ENCODE data around the gene GABBR2. TPM values are rescaled to one million over a fixed set of nuclear protein-coding genes. Genes with fewer than 3 reads are reported as not detected.
A peak's percentile ranks its signal among the peaks of the same experiment; 100 is the strongest.

Gene GABBR2
- total RNA-seq, 1 donor from 2014 or later: 6.4 TPM

DNA sequence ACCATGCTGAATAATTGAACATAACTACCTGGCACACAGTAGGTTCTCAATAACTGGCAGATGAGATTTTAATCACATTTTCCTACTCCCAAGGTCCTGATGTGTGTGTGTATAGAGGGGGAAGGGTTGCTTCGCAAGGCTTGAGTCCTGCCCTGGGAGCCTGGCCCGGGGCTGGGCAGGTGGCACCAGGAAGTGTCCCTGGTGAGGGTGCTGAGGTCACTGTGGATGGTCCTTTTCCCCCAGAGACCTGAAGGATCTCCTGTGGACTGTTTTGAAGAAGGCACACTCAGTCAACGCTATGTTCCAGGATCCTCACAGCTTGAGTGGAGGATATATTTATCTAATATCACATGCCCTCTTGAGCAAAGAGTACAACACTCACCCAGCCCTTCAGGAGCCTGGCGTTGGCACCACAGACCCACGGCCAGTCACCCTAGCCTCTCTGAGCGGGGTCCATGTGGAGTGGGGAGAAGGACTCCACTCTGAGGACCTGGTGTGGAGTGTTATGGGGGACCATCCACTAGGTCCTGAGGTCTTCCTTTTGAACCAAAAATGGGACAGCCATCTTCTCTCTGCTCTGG lies 177.8 kb downstream of the GABBR2 start:
- TF ChIP-seq, protein P1, sequence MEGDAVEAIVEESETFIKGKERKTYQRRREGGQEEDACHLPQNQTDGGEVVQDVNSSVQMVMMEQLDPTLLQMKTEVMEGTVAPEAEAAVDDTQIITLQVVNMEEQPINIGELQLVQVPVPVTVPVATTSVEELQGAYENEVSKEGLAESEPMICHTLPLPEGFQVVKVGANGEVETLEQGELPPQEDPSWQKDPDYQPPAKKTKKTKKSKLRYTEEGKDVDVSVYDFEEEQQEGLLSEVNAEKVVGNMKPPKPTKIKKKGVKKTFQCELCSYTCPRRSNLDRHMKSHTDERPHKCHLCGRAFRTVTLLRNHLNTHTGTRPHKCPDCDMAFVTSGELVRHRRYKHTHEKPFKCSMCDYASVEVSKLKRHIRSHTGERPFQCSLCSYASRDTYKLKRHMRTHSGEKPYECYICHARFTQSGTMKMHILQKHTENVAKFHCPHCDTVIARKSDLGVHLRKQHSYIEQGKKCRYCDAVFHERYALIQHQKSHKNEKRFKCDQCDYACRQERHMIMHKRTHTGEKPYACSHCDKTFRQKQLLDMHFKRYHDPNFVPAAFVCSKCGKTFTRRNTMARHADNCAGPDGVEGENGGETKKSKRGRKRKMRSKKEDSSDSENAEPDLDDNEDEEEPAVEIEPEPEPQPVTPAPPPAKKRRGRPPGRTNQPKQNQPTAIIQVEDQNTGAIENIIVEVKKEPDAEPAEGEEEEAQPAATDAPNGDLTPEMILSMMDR (conservative IDR thresholded peaks at IDR 0.05): no peak
- Mint-ChIP-seq H3K4me1 (ENCODE audit: unreplicated experiment) (no peaks in the 10 kb centered on the region), H3K27me3 (peaks cover 15% of the 10 kb centered on the region)

GRCh38 chr9:98530275-98530674 lies 178.5 kb downstream of the GABBR2 start:
- H3K4me3 Mint-ChIP-seq: no peak overlapping the region
- H3K27ac Mint-ChIP-seq: no peak overlapping the region
- TF ChIP-seq, protein P1 (conservative IDR thresholded peaks at IDR 0.05): no peak
- DNase-seq (ENCODE audit: extremely low spot score, unreplicated experiment): no peak
- no peaks in the 10 kb centered on the region for H3K9me3 Mint-ChIP-seq
- H3K27me3 Mint-ChIP-seq: peaks cover 16% of the 10 kb centered on the region
- no peaks in the 10 kb centered on the region for H3K4me1 Mint-ChIP-seq (ENCODE audit: unreplicated experiment)
- no peaks in the 10 kb centered on the region for H3K36me3 Mint-ChIP-seq

More for the DNA sequence above, 177.8 kb downstream of the GABBR2 start:
- Mint-ChIP-seq H3K27ac (no peak overlapping the region), H3K36me3 (no peaks in the 10 kb centered on the region), H3K4me3 (no peak overlapping the region), H3K9me3 (no peaks in the 10 kb centered on the region)
- no peak for DNase-seq (ENCODE audit: extremely low spot score, unreplicated experiment)

- DNase-seq (ENCODE audit: extremely low spot score, unreplicated experiment): no peak
- TF ChIP-seq, protein P1 (conservative IDR thresholded peaks at IDR 0.05): no peak
- peaks cover 16% of the 10 kb centered on the region for H3K27me3 Mint-ChIP-seq
- H3K36me3 Mint-ChIP-seq: no peaks in the 10 kb centered on the region
- no peaks in the 10 kb centered on the region for H3K4me1 Mint-ChIP-seq (ENCODE audit: unreplicated experiment)
- no peaks in the 10 kb centered on the region for H3K9me3 Mint-ChIP-seq
- H3K27ac Mint-ChIP-seq: no peak overlapping the region
- no peak overlapping the region for H3K4me3 Mint-ChIP-seq
These were observed 178.9 kb downstream of the GABBR2 start for GRCh38 chr9:98529841-98530240.

DNA sequence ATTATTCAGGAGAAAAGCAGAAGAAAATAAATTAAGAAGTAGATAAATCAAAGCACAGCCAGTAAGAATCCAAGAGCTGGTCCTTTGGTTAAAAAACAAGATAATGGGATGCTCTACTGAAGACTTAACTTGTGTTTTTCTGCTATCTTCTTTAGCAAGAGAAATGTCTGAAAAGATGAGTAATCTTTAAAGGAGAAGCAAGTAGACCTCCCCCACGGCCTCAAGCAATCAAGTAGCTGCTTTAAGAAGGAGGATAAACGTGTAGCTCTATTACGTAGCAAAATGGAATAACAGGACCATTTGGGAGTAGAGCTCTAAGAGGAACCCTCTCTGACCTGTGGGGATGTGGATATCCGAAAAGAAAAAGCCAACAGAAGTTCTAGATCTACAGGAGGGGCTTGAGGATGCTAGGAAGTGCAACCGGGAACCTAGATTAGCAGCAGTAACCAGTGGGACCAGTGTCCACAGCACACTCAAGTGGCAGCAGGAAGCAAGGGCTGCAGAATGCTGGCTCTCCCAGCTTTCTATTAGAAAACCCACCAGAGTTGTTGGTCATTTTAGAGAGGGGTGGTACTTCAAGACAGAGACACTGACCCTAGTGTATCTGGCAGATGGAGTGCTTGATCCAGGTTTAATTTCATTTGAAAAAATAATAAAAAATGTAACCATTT lies 185.4 kb downstream of the GABBR2 start:
- Mint-ChIP-seq H3K36me3 (no peaks in the 10 kb centered on the region), H3K9me3 (no peaks in the 10 kb centered on the region), H3K27ac (no peak overlapping the region), H3K27me3 (peaks cover 27% of the 10 kb centered on the region), H3K4me3 (no peak overlapping the region), H3K4me1 (ENCODE audit: unreplicated experiment) (no peaks in the 10 kb centered on the region)
- no peak for DNase-seq (ENCODE audit: extremely low spot score, unreplicated experiment)
- TF ChIP-seq, protein P1 (conservative IDR thresholded peaks at IDR 0.05): peak; percentile 28

GRCh38 chr9:98522487-98522886 lies 186.2 kb downstream of the GABBR2 start:
- no peak overlapping the region for H3K4me3 Mint-ChIP-seq

More at GRCh38 chr9:98522487-98522886, 186.2 kb downstream of the GABBR2 start:
- no peaks in the 10 kb centered on the region for H3K36me3 Mint-ChIP-seq
- TF ChIP-seq, protein P1 (conservative IDR thresholded peaks at IDR 0.05): no peak
- H3K27me3 Mint-ChIP-seq: peaks cover 27% of the 10 kb centered on the region
- H3K4me1 Mint-ChIP-seq (ENCODE audit: unreplicated experiment): no peaks in the 10 kb centered on the region
- H3K27ac Mint-ChIP-seq: no peak overlapping the region
- H3K9me3 Mint-ChIP-seq: no peaks in the 10 kb centered on the region
- DNase-seq (ENCODE audit: extremely low spot score, unreplicated experiment): no peak

All from type B pancreatic cell (in vitro differentiated cells).